ENCODE measurements around the gene ARL11. TPM values are rescaled to one million over a fixed set of nuclear protein-coding genes. Genes with fewer than 3 reads are reported as not detected.

Gene ARL11
- total and polyA plus RNA-seq, 2 experiments from 2014 or later: not detected

- Histone ChIP-seq H3K27ac (no peak overlapping the region), H3K9me3 (ENCODE audit: low read depth) (no peaks in the 10 kb centered on the region), H3K36me3 (ENCODE audit: low read depth) (no peaks in the 10 kb centered on the region), H3F3A (ENCODE audit: insufficient read depth) (no peaks in the 10 kb centered on the region), H3K9me2 (ENCODE audit: insufficient read depth) (no peaks in the 10 kb centered on the region), H3K27me3 (replicated peaks; ENCODE audit: insufficient read depth) (no peaks in the 10 kb centered on the region), H4K20me1 (ENCODE audit: insufficient read depth) (no peaks in the 10 kb centered on the region), H3K4me1 (ENCODE audit: insufficient read depth) (no peaks in the 10 kb centered on the region), H2AFZ (no peak overlapping the region), H3K4me3 (no peak overlapping the region), H3K4me2 (ENCODE audit: unreplicated experiment) (no peak overlapping the region), H3K79me2 (ENCODE audit: insufficient read depth) (no peaks in the 10 kb centered on the region), H3K9ac (no peak overlapping the region)
- 86 to 88% methylated on average over 8 of the region's 8 CpGs for WGBS, 2 experiments (ENCODE audit: low coverage in 1 of 2, low lambda C conversion rate in 2 of 2, missing lambda C conversion rate in 2 of 2)
- no peak for DNase-seq
- in situ Hi-C loops (cut with MboI): no loop called here
- TF ChIP-seq EZH2phosphoT487 (IDR thresholded peaks at IDR 0.05; ENCODE audit: insufficient read depth, low read depth): no peak
Observed at GRCh38 chr13:49629196-49629938, 1.1 kb downstream of the ARL11 start.

GRCh38 chr13:49629947-49630346 is 1.6 kb downstream of the ARL11 start:
- no peaks in the 10 kb centered on the region for H3F3A ChIP-seq (ENCODE audit: insufficient read depth)
- H3K9ac ChIP-seq: no peak overlapping the region
- in situ Hi-C loops (cut with MboI): no loop called here
- H3K27me3 ChIP-seq (replicated peaks; ENCODE audit: insufficient read depth): no peaks in the 10 kb centered on the region
- H4K20me1 ChIP-seq (ENCODE audit: insufficient read depth): no peaks in the 10 kb centered on the region
- H3K9me3 ChIP-seq (ENCODE audit: low read depth): no peaks in the 10 kb centered on the region
- H2AFZ ChIP-seq: no peak overlapping the region
- no peak overlapping the region for H3K4me3 ChIP-seq
- DNase-seq: no peak
- no peaks in the 10 kb centered on the region for H3K9me2 ChIP-seq (ENCODE audit: insufficient read depth)
- no peak for TF ChIP-seq EZH2 (IDR thresholded peaks at IDR 0.05; ENCODE audit: insufficient read depth, poor library complexity, severe bottlenecking)
- no peak for TF ChIP-seq EZH2phosphoT487 (IDR thresholded peaks at IDR 0.05; ENCODE audit: insufficient read depth, low read depth)
- H3K4me2 ChIP-seq (ENCODE audit: unreplicated experiment): no peak overlapping the region
- no peaks in the 10 kb centered on the region for H3K4me1 ChIP-seq (ENCODE audit: insufficient read depth)
- H3K36me3 ChIP-seq (ENCODE audit: low read depth): no peaks in the 10 kb centered on the region
- WGBS, 2 experiments (ENCODE audit: low coverage in 1 of 2, low lambda C conversion rate in 2 of 2, missing lambda C conversion rate in 2 of 2): 69 to 73% methylated on average over 4 of the region's 4 CpGs
- H3K27ac ChIP-seq: no peak overlapping the region
- H3K79me2 ChIP-seq (ENCODE audit: insufficient read depth): no peaks in the 10 kb centered on the region

- Histone ChIP-seq H3K27me3 (replicated peaks; ENCODE audit: insufficient read depth) (no peaks in the 10 kb centered on the region), H3F3A (ENCODE audit: insufficient read depth) (no peaks in the 10 kb centered on the region), H3K9ac (no peak overlapping the region), H2AFZ (no peak overlapping the region), H3K36me3 (ENCODE audit: low read depth) (no peaks in the 10 kb centered on the region), H3K27ac (no peak overlapping the region), H3K9me2 (ENCODE audit: insufficient read depth) (no peaks in the 10 kb centered on the region), H3K4me1 (ENCODE audit: insufficient read depth) (no peaks in the 10 kb centered on the region), H3K4me3 (no peak overlapping the region), H3K79me2 (ENCODE audit: insufficient read depth) (no peaks in the 10 kb centered on the region), H3K4me2 (ENCODE audit: unreplicated experiment) (no peak overlapping the region), H4K20me1 (ENCODE audit: insufficient read depth) (no peaks in the 10 kb centered on the region), H3K9me3 (ENCODE audit: low read depth) (no peaks in the 10 kb centered on the region)
- no peak for DNase-seq
- WGBS, 2 experiments (ENCODE audit: low coverage in 1 of 2, low lambda C conversion rate in 2 of 2, missing lambda C conversion rate in 2 of 2): 75 to 82% methylated on average over 16 of the region's 16 CpGs
- in situ Hi-C loops (cut with MboI): no loop called here
- TF ChIP-seq EZH2phosphoT487 (IDR thresholded peaks at IDR 0.05; ENCODE audit: insufficient read depth, low read depth): no peak
- no peak for TF ChIP-seq EZH2 (IDR thresholded peaks at IDR 0.05; ENCODE audit: insufficient read depth, poor library complexity, severe bottlenecking)
Observed at GRCh38 chr13:49630580-49630979, 2.3 kb downstream of the ARL11 start.

GRCh38 chr13:49632156-49632555 is 3.8 kb downstream of the ARL11 start:
- no peaks in the 10 kb centered on the region for H4K20me1 ChIP-seq (ENCODE audit: insufficient read depth)
- no peaks in the 10 kb centered on the region for H3K36me3 ChIP-seq (ENCODE audit: low read depth)
- H3K27ac ChIP-seq: no peak overlapping the region
- no peak overlapping the region for H3K9ac ChIP-seq
- H3K4me3 ChIP-seq: no peak overlapping the region
- no peaks in the 10 kb centered on the region for H3K79me2 ChIP-seq (ENCODE audit: insufficient read depth)
- in situ Hi-C loops (cut with MboI): no loop called here
- WGBS, 2 experiments (ENCODE audit: low coverage in 1 of 2, low lambda C conversion rate in 2 of 2, missing lambda C conversion rate in 2 of 2): 67 to 69% methylated on average over 5 of the region's 5 CpGs
- H3K4me2 ChIP-seq (ENCODE audit: unreplicated experiment): no peak overlapping the region
- H3K9me3 ChIP-seq (ENCODE audit: low read depth): no peaks in the 10 kb centered on the region
- DNase-seq: no peak
- no peak overlapping the region for H2AFZ ChIP-seq
- no peaks in the 10 kb centered on the region for H3F3A ChIP-seq (ENCODE audit: insufficient read depth)
- no peaks in the 10 kb centered on the region for H3K4me1 ChIP-seq (ENCODE audit: insufficient read depth)
- no peaks in the 10 kb centered on the region for H3K9me2 ChIP-seq (ENCODE audit: insufficient read depth)
- TF ChIP-seq EZH2phosphoT487 (IDR thresholded peaks at IDR 0.05; ENCODE audit: insufficient read depth, low read depth) (no peak), EZH2 (IDR thresholded peaks at IDR 0.05; ENCODE audit: insufficient read depth, poor library complexity, severe bottlenecking) (no peak)
- no peaks in the 10 kb centered on the region for H3K27me3 ChIP-seq (replicated peaks; ENCODE audit: insufficient read depth)

Measured in GM23248 (cell line).